RWPE2 (cell line): ENCODE results near the gene ADCY3.

Experiments
- ATAC-seq: fragments of 200-7000 bp; cut with Tn5 transposase; 3 replicates; pipeline ENCODE4 v1.9.1; 2021; ENCODE audit warnings: low read depth
- DNase-seq: peaks from one replicate; pipeline ENCODE4 v3.0.0-alpha.2; 2020; ENCODE audit warnings: low spot score
- H3K27ac ChIP-seq: fragments of 450-650 bp; 2 replicates; pipeline ENCODE4 v1.5.1; 2017; ENCODE audit warnings: mild to moderate bottlenecking; ENCODE audit not compliant: poor library complexity, severe bottlenecking
- H3K27me3 ChIP-seq: fragments of 250-450 bp; sonication (Bioruptor Pico); 2 replicates; pipeline ENCODE4 v1.5.1; 2021; ENCODE audit warnings: mild to moderate bottlenecking, moderate library complexity; ENCODE audit not compliant: insufficient read depth, poor library complexity, severe bottlenecking
- H3K36me3 ChIP-seq: fragments of 250-450 bp; sonication (Bioruptor Pico); 2 replicates; pipeline ENCODE4 v1.5.1; 2020; ENCODE audit warnings: low read depth, mild to moderate bottlenecking, moderate library complexity
- H3K4me1 ChIP-seq: fragments of 250-450 bp; sonication (Bioruptor Pico); 2 replicates; pipeline ENCODE4 v1.5.1; 2021; ENCODE audit warnings: mild to moderate bottlenecking, moderate library complexity; ENCODE audit not compliant: insufficient read depth, poor library complexity, severe bottlenecking
- H3K4me3 ChIP-seq: fragments of 250-450 bp; sonication (Bioruptor Pico); 2 replicates; pipeline ENCODE4 v1.5.1; 2021; ENCODE audit warnings: mild to moderate bottlenecking, moderate library complexity; ENCODE audit not compliant: severe bottlenecking
- H3K9me3 ChIP-seq: fragments of 250-450 bp; sonication (Bioruptor Pico); 2 replicates; pipeline ENCODE4 v1.5.1; 2021; ENCODE audit warnings: mild to moderate bottlenecking, moderate library complexity; ENCODE audit not compliant: severe bottlenecking
- CTCF ChIP-seq: fragments of 450-650 bp; IDR thresholded peaks from one replicate; pipeline ENCODE4 v1.5.1; 2017; ENCODE audit warnings: mild to moderate bottlenecking, moderate library complexity; ENCODE audit not compliant: poor library complexity, severe bottlenecking

The ADCY3 gene

GRCh38 chr2:24915175-24915574 is 4.9 kb downstream of the ADCY3 start:
- no peak for TF ChIP-seq CTCF
- no peak for ATAC-seq
- Histone ChIP-seq H3K4me3 (no peak overlapping the region), H3K4me1 (no peaks in the 10 kb centered on the region), H3K27me3 (no peaks in the 10 kb centered on the region), H3K9me3 (no peaks in the 10 kb centered on the region), H3K27ac (no peak overlapping the region), H3K36me3 (peaks cover 37% of the 10 kb centered on the region)
- no peak for DNase-seq

- Histone ChIP-seq H3K4me3 (no peak overlapping the region), H3K27ac (no peak overlapping the region), H3K36me3 (peaks cover 41% of the 10 kb centered on the region), H3K9me3 (no peaks in the 10 kb centered on the region), H3K4me1 (no peaks in the 10 kb centered on the region), H3K27me3 (no peaks in the 10 kb centered on the region)
- TF ChIP-seq CTCF, result no peak
- no peak for ATAC-seq
- no peak for DNase-seq
Measured at GRCh38 chr2:24914713-24915112, 5.3 kb downstream of the ADCY3 start.

GRCh38 chr2:24913911-24914310 is 6.1 kb downstream of the ADCY3 start:
- no peak overlapping the region for H3K27ac ChIP-seq
- ATAC-seq (no peak), DNase-seq (no peak)
- no peaks in the 10 kb centered on the region for H3K27me3 ChIP-seq
- no peak for TF ChIP-seq CTCF
- H3K36me3 ChIP-seq, result peaks cover 41% of the 10 kb centered on the region
- no peaks in the 10 kb centered on the region for H3K9me3 ChIP-seq
- H3K4me3 ChIP-seq, result no peak overlapping the region
- no peaks in the 10 kb centered on the region for H3K4me1 ChIP-seq

- Histone ChIP-seq H3K27ac (no peak overlapping the region), H3K36me3 (peaks cover 34% of the 10 kb centered on the region), H3K4me3 (no peak overlapping the region), H3K4me1 (no peaks in the 10 kb centered on the region), H3K9me3 (no peaks in the 10 kb centered on the region), H3K27me3 (no peaks in the 10 kb centered on the region)
- no peak for ATAC-seq
- no peak for TF ChIP-seq CTCF
- DNase-seq, result no peak
Measured at GRCh38 chr2:24912986-24913385, 7.1 kb downstream of the ADCY3 start.

- DNase-seq, result no peak
- no peaks in the 10 kb centered on the region for H3K27me3 ChIP-seq
- H3K36me3 ChIP-seq, result peaks cover 32% of the 10 kb centered on the region
- H3K9me3 ChIP-seq, result no peaks in the 10 kb centered on the region
- no peak overlapping the region for H3K27ac ChIP-seq
- no peaks in the 10 kb centered on the region for H3K4me1 ChIP-seq
- no peak for TF ChIP-seq CTCF
- ATAC-seq, result no peak
- H3K4me3 ChIP-seq, result no peak overlapping the region
Measured at GRCh38 chr2:24912523-24912922, 7.5 kb downstream of the ADCY3 start.
